K562 (cell line): ENCODE data around the gene FADS6.

ENCODE experiments used
- HCFC1 ChIP-seq: IDR thresholded peaks from 2 replicates; pipeline ENCODE4 v1.6.1; 2012; ENCODE audit warnings: low read depth, low read length, improper control_type of control experiment
- HNRNPLL ChIP-seq: fragments of 200-400 bp; formaldehyde crosslinking; IDR thresholded peaks from 2 replicates; pipeline ENCODE4 v1.6.1; 2017; ENCODE audit warnings: low read length, low read depth, mild to moderate bottlenecking; ENCODE audit not compliant: poor library complexity, severe bottlenecking
- MAFG ChIP-seq: fragments of 450-650 bp; conservative IDR thresholded peaks from 2 replicates; pipeline ENCODE4 v1.6.1; 2016; ENCODE audit warnings: missing genetic modification characterization, missing compliant biosample characterization
- MTA1 ChIP-seq: fragments of 450-650 bp; IDR thresholded peaks from 2 replicates; pipeline ENCODE4 v1.6.1; 2017; ENCODE audit warnings: borderline replicate concordance
- SAFB2 ChIP-seq: fragments of 200-400 bp; formaldehyde crosslinking; IDR thresholded peaks from 2 replicates; pipeline ENCODE4 v1.6.1; 2018; ENCODE audit warnings: borderline replicate concordance, low read length, low read depth, moderate library complexity; ENCODE audit not compliant: severe bottlenecking
- SNRNP70 ChIP-seq: fragments of 200-400 bp; formaldehyde crosslinking; optimal IDR thresholded peaks from 2 replicates; pipeline ENCODE3; 2017; ENCODE audit warnings: low read depth, low read length
- TBP ChIP-seq: optimal IDR thresholded peaks from 2 replicates; pipeline ENCODE3; 2011; ENCODE audit warnings: low read depth, low read length, improper control_type of control experiment
- TF ChIP-seq, protein P1 (sequence below), 2 experiments: fragments of 450-650 bp in 1 of 2; sonication (generic) in 1 of 2; formaldehyde crosslinking in 1 of 2; IDR thresholded peaks in 1 of 2; conservative IDR thresholded peaks in 1 of 2; 2 replicates each; pipeline versions ENCODE4 v1.6.1 to v1.8.1; 2016 to 2023; ENCODE audit warnings: mild to moderate bottlenecking in 2 of 2, moderate library complexity in 2 of 2, inconsistent platforms in 1 of 2, missing genetic modification reagents in 1 of 2
- TF ChIP-seq, protein P2 (sequence below), 3 experiments: IDR thresholded peaks in 2 of 3; conservative IDR thresholded peaks in 1 of 3; 2 replicates each; pipeline ENCODE4 v1.5.1; 2011 to 2012; ENCODE audit warnings: low read length in 3 of 3, mild to moderate bottlenecking in 3 of 3, control low read depth in 2 of 3, improper control_type of control experiment in 1 of 3, inconsistent platforms in 1 of 3, low read depth in 1 of 3, mixed read lengths in 1 of 3, moderate library complexity in 1 of 3; ENCODE audit not compliant: insufficient read depth in 2 of 3

DNA sequence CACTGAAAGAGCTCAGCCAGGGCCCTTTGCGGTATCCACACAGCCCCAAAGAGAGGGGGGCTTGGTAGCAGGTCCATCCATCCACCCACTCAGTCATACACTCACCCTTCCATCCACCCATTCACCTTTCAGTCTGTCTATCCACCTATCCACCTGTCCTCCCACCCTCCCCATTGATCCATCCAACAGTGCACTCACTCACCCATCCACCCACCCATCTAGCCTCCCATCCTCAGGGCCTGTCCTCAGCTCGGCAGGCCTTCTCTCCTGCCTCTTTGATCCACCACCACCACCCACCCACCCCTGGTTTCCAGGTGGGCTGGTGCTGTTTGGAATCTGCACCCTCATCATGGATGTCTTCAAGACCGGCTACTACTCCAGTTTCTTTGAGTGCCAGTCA is 31.8 kb upstream of the FADS6 start:
- TF ChIP-seq, protein P1, sequence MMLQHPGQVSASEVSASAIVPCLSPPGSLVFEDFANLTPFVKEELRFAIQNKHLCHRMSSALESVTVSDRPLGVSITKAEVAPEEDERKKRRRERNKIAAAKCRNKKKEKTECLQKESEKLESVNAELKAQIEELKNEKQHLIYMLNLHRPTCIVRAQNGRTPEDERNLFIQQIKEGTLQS (IDR thresholded peaks at IDR 0.05), result no peak
- TF ChIP-seq, protein P1 (CRISPR knock-in tag; conservative IDR thresholded peaks at IDR 0.05), result no peak
- no peak for TF ChIP-seq TBP
- TF ChIP-seq HCFC1, result no peak
- no peak for TF ChIP-seq MTA1
- no peak for TF ChIP-seq SAFB2
- TF ChIP-seq, protein P2, sequence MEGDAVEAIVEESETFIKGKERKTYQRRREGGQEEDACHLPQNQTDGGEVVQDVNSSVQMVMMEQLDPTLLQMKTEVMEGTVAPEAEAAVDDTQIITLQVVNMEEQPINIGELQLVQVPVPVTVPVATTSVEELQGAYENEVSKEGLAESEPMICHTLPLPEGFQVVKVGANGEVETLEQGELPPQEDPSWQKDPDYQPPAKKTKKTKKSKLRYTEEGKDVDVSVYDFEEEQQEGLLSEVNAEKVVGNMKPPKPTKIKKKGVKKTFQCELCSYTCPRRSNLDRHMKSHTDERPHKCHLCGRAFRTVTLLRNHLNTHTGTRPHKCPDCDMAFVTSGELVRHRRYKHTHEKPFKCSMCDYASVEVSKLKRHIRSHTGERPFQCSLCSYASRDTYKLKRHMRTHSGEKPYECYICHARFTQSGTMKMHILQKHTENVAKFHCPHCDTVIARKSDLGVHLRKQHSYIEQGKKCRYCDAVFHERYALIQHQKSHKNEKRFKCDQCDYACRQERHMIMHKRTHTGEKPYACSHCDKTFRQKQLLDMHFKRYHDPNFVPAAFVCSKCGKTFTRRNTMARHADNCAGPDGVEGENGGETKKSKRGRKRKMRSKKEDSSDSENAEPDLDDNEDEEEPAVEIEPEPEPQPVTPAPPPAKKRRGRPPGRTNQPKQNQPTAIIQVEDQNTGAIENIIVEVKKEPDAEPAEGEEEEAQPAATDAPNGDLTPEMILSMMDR (IDR thresholded peaks at IDR 0.05 in 2 of 3, conservative IDR thresholded peaks at IDR 0.05 in 1 of 3; ENCODE audit: insufficient read depth in 2 of 3, low read depth in 1 of 3, low read length in 3 of 3), result no peak
- TF ChIP-seq HNRNPLL, result no peak
- TF ChIP-seq MAFG (tag), result no peak
- no peak for TF ChIP-seq SNRNP70
